Gastroesophageal sphincter (tissue), 3 donors: ENCODE measurements around the gene CDK17.

ENCODE experiments used
- CTCF ChIP-seq, 4 experiments: fragments of 200-600 bp in 2 of 4; fragments of 450-650 bp in 2 of 4; sonication (generic) in 1 of 4; IDR thresholded peaks; one replicate each; pipeline ENCODE4 v1.5.1; 2017 to 2019; ENCODE audit warnings: antibody characterized with exemption in 4 of 4, mild to moderate bottlenecking in 2 of 4, moderate library complexity in 2 of 4
- EP300 ChIP-seq: sonication (generic); formaldehyde crosslinking; IDR thresholded peaks from one replicate; pipeline ENCODE4 v1.6.1; 2017; ENCODE audit warnings: antibody characterized with exemption, mild to moderate bottlenecking
- POLR2A ChIP-seq, 2 donors: fragments of 450-650 bp; IDR thresholded peaks; one replicate each; pipeline ENCODE4 v1.6.1; 2017; ENCODE audit warnings: antibody characterized with exemption in 2 of 2, mild to moderate bottlenecking in 2 of 2, moderate library complexity in 1 of 2
- POLR2AphosphoS5 ChIP-seq: sonication (generic); formaldehyde crosslinking; IDR thresholded peaks from one replicate; pipeline ENCODE4 v1.6.1; 2017; ENCODE audit warnings: antibody characterized with exemption

DNA sequence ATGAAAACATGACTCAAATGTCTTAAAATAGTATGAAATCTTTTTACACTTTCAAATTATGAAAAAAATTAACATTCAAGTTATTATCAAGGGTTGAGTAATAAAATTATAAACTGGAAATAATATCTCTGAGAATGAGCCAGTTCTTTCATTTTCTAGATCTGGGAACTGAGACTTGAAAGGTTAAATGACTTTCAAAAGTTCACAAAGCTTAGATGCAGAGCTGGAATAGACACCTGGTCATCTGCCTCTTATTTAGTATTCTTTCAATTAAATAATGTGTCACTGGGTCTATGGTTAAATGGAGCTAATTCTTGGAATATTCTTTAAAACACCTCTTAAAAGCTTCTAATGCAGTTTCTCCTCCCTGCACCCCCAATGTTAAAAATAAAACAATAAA, 86.6 kb downstream of the CDK17 start:
- no peak for TF ChIP-seq POLR2A (IDR thresholded peaks at IDR 0.05)
- TF ChIP-seq CTCF (IDR thresholded peaks at IDR 0.05), result no peak
- no peak for TF ChIP-seq POLR2AphosphoS5
- no peak for TF ChIP-seq EP300
